ENCODE data around the gene PAX8.

DNA sequence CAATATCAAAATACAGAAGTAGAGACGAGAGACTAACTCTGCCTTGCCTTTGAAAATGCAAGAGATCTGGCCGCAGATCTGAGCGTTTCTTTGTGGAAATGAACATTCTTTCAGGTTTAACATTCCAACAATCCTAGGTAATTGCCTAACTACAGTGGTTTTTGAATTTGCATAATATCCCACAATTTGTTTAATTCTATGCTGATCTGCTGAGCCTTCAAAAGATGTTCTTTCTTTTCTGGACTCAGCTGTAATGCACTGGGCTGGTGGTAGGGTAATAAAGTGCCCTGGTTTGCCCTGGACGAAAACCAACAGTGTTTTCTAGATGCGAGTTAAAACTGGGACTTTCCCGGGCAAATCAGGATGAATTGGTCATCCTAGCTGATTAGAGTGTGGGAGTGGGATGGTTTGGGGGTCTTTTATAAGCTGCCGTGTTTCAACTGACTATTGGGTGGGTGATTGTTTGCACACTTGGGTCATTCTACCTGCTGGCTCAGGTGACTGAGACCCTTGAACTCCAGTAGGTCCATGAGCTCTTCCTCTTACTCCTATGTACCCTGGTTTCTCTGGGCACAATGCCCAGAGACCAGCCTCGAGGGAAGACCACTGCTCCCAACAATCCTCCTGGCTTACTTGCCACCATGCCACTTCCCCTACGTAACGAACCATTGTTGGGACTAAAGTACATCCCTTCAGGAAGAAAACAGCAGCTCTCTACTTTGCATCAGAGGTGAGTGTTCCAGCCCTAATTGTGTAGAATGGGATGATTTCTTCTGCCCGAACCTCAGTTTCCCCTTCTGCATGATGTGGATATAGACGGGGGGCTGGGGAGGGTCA lies 3.4 kb upstream of the PAX8 start:
- TF ChIP-seq EZH2 (IDR thresholded peaks at IDR 0.05; ENCODE audit: borderline replicate concordance, low read length): no peak
- TF ChIP-seq, protein P1, sequence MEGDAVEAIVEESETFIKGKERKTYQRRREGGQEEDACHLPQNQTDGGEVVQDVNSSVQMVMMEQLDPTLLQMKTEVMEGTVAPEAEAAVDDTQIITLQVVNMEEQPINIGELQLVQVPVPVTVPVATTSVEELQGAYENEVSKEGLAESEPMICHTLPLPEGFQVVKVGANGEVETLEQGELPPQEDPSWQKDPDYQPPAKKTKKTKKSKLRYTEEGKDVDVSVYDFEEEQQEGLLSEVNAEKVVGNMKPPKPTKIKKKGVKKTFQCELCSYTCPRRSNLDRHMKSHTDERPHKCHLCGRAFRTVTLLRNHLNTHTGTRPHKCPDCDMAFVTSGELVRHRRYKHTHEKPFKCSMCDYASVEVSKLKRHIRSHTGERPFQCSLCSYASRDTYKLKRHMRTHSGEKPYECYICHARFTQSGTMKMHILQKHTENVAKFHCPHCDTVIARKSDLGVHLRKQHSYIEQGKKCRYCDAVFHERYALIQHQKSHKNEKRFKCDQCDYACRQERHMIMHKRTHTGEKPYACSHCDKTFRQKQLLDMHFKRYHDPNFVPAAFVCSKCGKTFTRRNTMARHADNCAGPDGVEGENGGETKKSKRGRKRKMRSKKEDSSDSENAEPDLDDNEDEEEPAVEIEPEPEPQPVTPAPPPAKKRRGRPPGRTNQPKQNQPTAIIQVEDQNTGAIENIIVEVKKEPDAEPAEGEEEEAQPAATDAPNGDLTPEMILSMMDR (conservative IDR thresholded peaks at IDR 0.05 in 1 of 2, IDR thresholded peaks at IDR 0.05 in 1 of 2; ENCODE audit: extremely low read depth in 1 of 2, insufficient read depth in 1 of 2, low read depth in 1 of 2, low read length in 2 of 2): no peak
